NCI-H1105 treated with DMSO at 0.1 percent for 48 hours (cell line): ENCODE data around the gene KSR2.
"Not testable (repeated sequence)": the region's sequence is repeated elsewhere in the genome, so short reads cannot be mapped to it uniquely, and the experiment has no call there.

Source experiments
- DNase-seq: peaks from one replicate; lab custom pipeline; 2025; lab: John Stamatoyannopoulos, UW

The KSR2 gene

GRCh38 chr12:117967512-117967911 is 1.3 kb downstream of the KSR2 start:
- DNase-seq = peak; percentile 43

GRCh38 chr12:117967043-117967442 is 1.7 kb downstream of the KSR2 start:
- no peak for DNase-seq

GRCh38 chr12:117966511-117966910 is 2.3 kb downstream of the KSR2 start:
- peak; percentile 62 for DNase-seq

- no peak for DNase-seq
Observed at GRCh38 chr12:117963836-117964235, 5.0 kb downstream of the KSR2 start.

GRCh38 chr12:117936722-117937484 is 31.9 kb downstream of the KSR2 start:
- no peak for DNase-seq

GRCh38 chr12:117933545-117933944 is 35.2 kb downstream of the KSR2 start:
- no peak for DNase-seq

GRCh38 chr12:117926391-117926899 is 42.3 kb downstream of the KSR2 start:
- DNase-seq = no peak

GRCh38 chr12:117921929-117922777 is 46.6 kb downstream of the KSR2 start:
- no peak for DNase-seq

- no peak for DNase-seq
Observed at GRCh38 chr12:117919479-117919878, 49.3 kb downstream of the KSR2 start.

GRCh38 chr12:117914686-117915085 is 54.1 kb downstream of the KSR2 start:
- DNase-seq = no peak

- DNase-seq = no peak
Observed at GRCh38 chr12:117912756-117913155, 56.0 kb downstream of the KSR2 start.

GRCh38 chr12:117908411-117908810 is 60.4 kb downstream of the KSR2 start:
- DNase-seq = no peak

GRCh38 chr12:117907108-117907689 is 61.6 kb downstream of the KSR2 start:
- DNase-seq = peak; percentile 35

- no peak for DNase-seq
Observed at GRCh38 chr12:117904051-117904450, 64.7 kb downstream of the KSR2 start.

GRCh38 chr12:117903110-117903840 is 65.5 kb downstream of the KSR2 start:
- no peak for DNase-seq

GRCh38 chr12:117901631-117902030 is 67.2 kb downstream of the KSR2 start:
- no peak for DNase-seq

GRCh38 chr12:117900561-117900960 is 68.2 kb downstream of the KSR2 start:
- no peak for DNase-seq

- DNase-seq = no peak
Observed at GRCh38 chr12:117897372-117898161, 71.2 kb downstream of the KSR2 start.

GRCh38 chr12:117896009-117896408 is 72.8 kb downstream of the KSR2 start:
- DNase-seq = no peak

GRCh38 chr12:117892441-117892840 is 76.3 kb downstream of the KSR2 start:
- no peak for DNase-seq

- DNase-seq = not testable (repeated sequence)
Observed at GRCh38 chr12:117891265-117891664, 77.5 kb downstream of the KSR2 start.
